Heart left ventricle (tissue), 13 donors: Measurements from ENCODE around the gene PECR.

Experiments used
- CTCF ChIP-seq, 12 donors: fragments of 200-600 bp; sonication (generic) in 4 of 12; IDR thresholded peaks; one replicate each; pipeline versions ENCODE4 v1.5.0 to v1.8.0; 2018 to 2022; ENCODE audit warnings: antibody characterized with exemption in 12 of 12, mild to moderate bottlenecking in 5 of 12
- POLR2A ChIP-seq, 2 donors: fragments of 450-650 bp; IDR thresholded peaks; one replicate each; pipeline ENCODE4 v1.6.1; 2017; ENCODE audit warnings: antibody characterized with exemption in 2 of 2, mild to moderate bottlenecking in 2 of 2, moderate library complexity in 2 of 2
- donor health status: ischemic (EF 13 %, LVEDD 7.1; RV severe dilation, severe dysfunction).
- donor health status: DM: no; HTN: yes; CAD: no.
- donor health status: DM: no; HTN: no; CAD: no.
- donor health status: ischemic (EF 25% LVEDD 6.9; RV normal size, moderate dysfunction).
- donor health status: ischemic (EF 25% LVEDD 5.7; RV mildly dilated, moderate dysfunction).
- donor health status: ischemic (EF 35%, LVEDD 5.7; RV mildly dilated, moderate dysfunction).
- donor health status: nonischemic (EF 11% LVEDD 7.7; RV severe dilation, severe dysfunction).
- donor health status: DM: yes; HTN: yes; CAD: no.
- donor health status: PGD.
- donor health status: ischemic (EF 29% LVEDD 5.4; RV normal size, mild dysfunction).
- donor health status: nonischemic (EF 23%, LVEDD 6.1; RV moderate dilation, normal function).

- TF ChIP-seq CTCF (IDR thresholded peaks at IDR 0.05), result no peak
- no peak for TF ChIP-seq POLR2A (IDR thresholded peaks at IDR 0.05)
Observed at GRCh38 chr2:216119146-216119545, 37.5 kb upstream of the PECR start.
